ENCODE data around the gene IRF2BP2. TPM values are rescaled to one million over a fixed set of nuclear protein-coding genes. Genes with fewer than 3 reads are reported as not detected.

The IRF2BP2 gene
- polyA plus RNA-seq, 2 of the 4 experiments (the other 2 are of a cell fraction) = 38.2 to 53.5 TPM

- no peak for TF ChIP-seq ELK1 (IDR thresholded peaks at IDR 0.05; ENCODE audit: low read depth, low read length)
- no peak for TF ChIP-seq SREBF2 (IDR thresholded peaks at IDR 0.05)
- no peak for TF ChIP-seq CBX8 (IDR thresholded peaks at IDR 0.05)
- TF ChIP-seq JUN (IDR thresholded peaks at IDR 0.05) = no peak
- TF ChIP-seq POLR2AphosphoS2 (conservative IDR thresholded peaks at IDR 0.05; ENCODE audit: low read length) = no peak
These were observed 9.1 kb upstream of the IRF2BP2 start (continued) for GRCh38 chr1:234619071-234619480.

- POLR2A ChIA-PET = interaction anchor here (0.6 kb wide), 1 partner anchor 25 kb away, joined by 6 read pairs; no protein-coding TSS in a partner anchor
- no peak for DNase-seq (ENCODE audit: low read depth in 1 of 2, low spot score in 1 of 2)
- TF ChIP-seq ESRRA (IDR thresholded peaks at IDR 0.05; ENCODE audit: borderline replicate concordance, low read length) = no peak
- no peak for TF ChIP-seq PHF8 (IDR thresholded peaks at IDR 0.05; ENCODE audit: borderline replicate concordance, low read depth)
- H3K4me2 ChIP-seq = peak overlapping the region; percentile 72
- peaks cover 80% of the 10 kb centered on the region for H3K4me1 ChIP-seq
- 81% methylated on average over 5 of the region's 5 CpGs for WGBS (ENCODE audit: missing lambda C conversion rate)
- no peaks in the 10 kb centered on the region for H3K9me3 ChIP-seq
- CTCF ChIA-PET = interaction anchor here (1.0 kb wide), 1 partner anchor 107 kb away, joined by 3 read pairs; no protein-coding TSS in a partner anchor
- H3K4me3 ChIP-seq = no peak overlapping the region
- no peak for FAIRE-seq
- no peak for ATAC-seq
- H3K27ac ChIP-seq = peak overlapping the region; percentile 73 to 84
These were observed 8.7 kb upstream of the IRF2BP2 start for GRCh38 chr1:234618737-234619049.

GRCh38 chr1:234617986-234618736 is 8.2 kb upstream of the IRF2BP2 start:
- CTCF ChIA-PET = no interaction called here
- Histone ChIP-seq H3K4me3 (no peak overlapping the region), H3K4me1 (peaks cover 84% of the 10 kb centered on the region), H3K4me2 (peak overlapping the region; percentile 72; the same call in 2 of the 3 replicates), H3K27ac (peak overlapping the region; percentile 73 to 84), H3K9me3 (no peaks in the 10 kb centered on the region)
- no peak for DNase-seq (ENCODE audit: low read depth in 1 of 2, low spot score in 1 of 2)
- POLR2A ChIA-PET = interaction anchor here (0.6 kb wide), 1 partner anchor 25 kb away, joined by 6 read pairs; no protein-coding TSS in a partner anchor
- no peak for ATAC-seq
- TF ChIP-seq FOXS1 (CRISPR knock-in tag; IDR thresholded peaks at IDR 0.05) (no peak), EHF (CRISPR knock-in tag; IDR thresholded peaks at IDR 0.05) (0 out of 2 replicates have a peak, but pooled peaks have one; percentile 47), TP53 (CRISPR knock-in tag; IDR thresholded peaks at IDR 0.05) (peak; percentile 95), MAFK (IDR thresholded peaks at IDR 0.05; ENCODE audit: partially characterized antibody) (no peak)
- no peak for FAIRE-seq
- whole genome bisulfite sequencing (ENCODE audit: missing lambda C conversion rate) = 78% methylated on average over 7 of the region's 7 CpGs

GRCh38 chr1:234617131-234617985 is 7.4 kb upstream of the IRF2BP2 start:
- H3K27ac ChIP-seq = peak overlapping the region; percentile 96
- POLR2A ChIA-PET = interaction anchor here (2.0 kb wide), 1 partner anchor 107 kb away, joined by 7 read pairs; no protein-coding TSS in a partner anchor

More at GRCh38 chr1:234617131-234617985, 7.4 kb upstream of the IRF2BP2 start:
- TF ChIP-seq E2F6 (IDR thresholded peaks at IDR 0.05; ENCODE audit: borderline replicate concordance, low read depth) = no peak
- TF ChIP-seq RAD21 (conservative IDR thresholded peaks at IDR 0.05 in 1 of 2, IDR thresholded peaks at IDR 0.05 in 1 of 2) = 0 out of 5 replicates have a peak, but pooled peaks of 1 of the 2 experiments have one; percentile 4
- TF ChIP-seq ZSCAN20 (CRISPR knock-in tag; IDR thresholded peaks at IDR 0.05) = 0 out of 2 replicates have a peak, but pooled peaks have one; percentile 20
- TF ChIP-seq HDAC2 (IDR thresholded peaks at IDR 0.05) = no peak
- TF ChIP-seq MAFK (IDR thresholded peaks at IDR 0.05; ENCODE audit: partially characterized antibody) = peak; percentile 79
- peak overlapping the region; percentile 25; the same call in 2 of the 3 replicates for H3K4me2 ChIP-seq
- no peak overlapping the region for H3K4me3 ChIP-seq
- 86% methylated on average over 14 of the region's 14 CpGs for WGBS (ENCODE audit: missing lambda C conversion rate)
- CTCF ChIA-PET = interaction anchor here (1.2 to 6.1 kb wide), 3 partner anchors 12 to 154 kb away, joined by 3 to 38 read pairs (median 4); no protein-coding TSS in a partner anchor
- DNase-seq (ENCODE audit: low read depth in 1 of 2, low spot score in 1 of 2) (no peak), ATAC-seq (no peak), FAIRE-seq (no peak)
- peaks cover 87% of the 10 kb centered on the region for H3K4me1 ChIP-seq
- H3K9me3 ChIP-seq = no peaks in the 10 kb centered on the region

Data from A549 (cell line).